PC-3 (cell line): ENCODE data around the gene PRR32.
A peak's percentile ranks its signal among the peaks of the same experiment; 100 is the strongest.

Experiments used
- CTCF ChIP-seq: fragments of 300-600 bp; sonication (generic); conservative IDR thresholded peaks from 2 replicates; pipeline ENCODE4 v1.5.1; 2017; ENCODE audit warnings: antibody characterized with exemption, low read depth, mild to moderate bottlenecking, low read length
- EZH2phosphoT487 ChIP-seq: fragments of 300-600 bp; sonication (generic); IDR thresholded peaks from 2 replicates; pipeline ENCODE4 v1.6.1; 2018; ENCODE audit warnings: mild to moderate bottlenecking, antibody characterized with exemption, low read length, borderline replicate concordance

GRCh38 chrX:126770179-126770578 lies 49.4 kb upstream of the PRR32 start:
- TF ChIP-seq CTCF = peak; percentile 57
- TF ChIP-seq EZH2phosphoT487 = no peak
